GM12872 (cell line): ENCODE data around the gene ARMH4.

ENCODE experiments used
- TF ChIP-seq, protein P1 (sequence below): IDR thresholded peaks from 3 replicates; pipeline ENCODE4 v1.5.1; 2011; ENCODE audit warnings: low read depth, mild to moderate bottlenecking, low read length, moderate library complexity; ENCODE audit not compliant: insufficient read depth

Gene ARMH4

GRCh38 chr14:58027904-58028303 lies 124.1 kb downstream of the ARMH4 start:
- TF ChIP-seq, protein P1, sequence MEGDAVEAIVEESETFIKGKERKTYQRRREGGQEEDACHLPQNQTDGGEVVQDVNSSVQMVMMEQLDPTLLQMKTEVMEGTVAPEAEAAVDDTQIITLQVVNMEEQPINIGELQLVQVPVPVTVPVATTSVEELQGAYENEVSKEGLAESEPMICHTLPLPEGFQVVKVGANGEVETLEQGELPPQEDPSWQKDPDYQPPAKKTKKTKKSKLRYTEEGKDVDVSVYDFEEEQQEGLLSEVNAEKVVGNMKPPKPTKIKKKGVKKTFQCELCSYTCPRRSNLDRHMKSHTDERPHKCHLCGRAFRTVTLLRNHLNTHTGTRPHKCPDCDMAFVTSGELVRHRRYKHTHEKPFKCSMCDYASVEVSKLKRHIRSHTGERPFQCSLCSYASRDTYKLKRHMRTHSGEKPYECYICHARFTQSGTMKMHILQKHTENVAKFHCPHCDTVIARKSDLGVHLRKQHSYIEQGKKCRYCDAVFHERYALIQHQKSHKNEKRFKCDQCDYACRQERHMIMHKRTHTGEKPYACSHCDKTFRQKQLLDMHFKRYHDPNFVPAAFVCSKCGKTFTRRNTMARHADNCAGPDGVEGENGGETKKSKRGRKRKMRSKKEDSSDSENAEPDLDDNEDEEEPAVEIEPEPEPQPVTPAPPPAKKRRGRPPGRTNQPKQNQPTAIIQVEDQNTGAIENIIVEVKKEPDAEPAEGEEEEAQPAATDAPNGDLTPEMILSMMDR, result no peak

- TF ChIP-seq, protein P1, result no peak
These were observed 125.0 kb downstream of the ARMH4 start for GRCh38 chr14:58026967-58027366.

DNA sequence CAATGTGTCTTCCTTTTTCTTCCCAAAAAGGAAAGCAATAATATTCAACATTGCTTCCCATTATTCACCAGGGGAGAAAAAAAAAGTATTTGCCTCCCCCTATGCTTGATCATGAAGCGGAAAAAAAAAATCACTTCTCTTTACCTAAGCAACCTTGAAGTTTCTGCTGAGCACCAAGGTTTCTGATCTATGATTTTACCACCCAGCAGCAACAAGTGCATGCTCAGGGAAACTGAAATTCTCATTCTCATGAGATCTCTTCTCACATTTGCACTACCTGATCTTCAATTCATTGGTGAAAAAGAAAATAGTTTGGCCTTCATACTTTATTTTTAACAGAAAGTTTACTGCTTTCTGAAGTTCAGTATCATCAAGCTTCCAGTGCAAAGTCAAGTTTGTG lies 125.8 kb downstream of the ARMH4 start:
- TF ChIP-seq, protein P1, result no peak

DNA sequence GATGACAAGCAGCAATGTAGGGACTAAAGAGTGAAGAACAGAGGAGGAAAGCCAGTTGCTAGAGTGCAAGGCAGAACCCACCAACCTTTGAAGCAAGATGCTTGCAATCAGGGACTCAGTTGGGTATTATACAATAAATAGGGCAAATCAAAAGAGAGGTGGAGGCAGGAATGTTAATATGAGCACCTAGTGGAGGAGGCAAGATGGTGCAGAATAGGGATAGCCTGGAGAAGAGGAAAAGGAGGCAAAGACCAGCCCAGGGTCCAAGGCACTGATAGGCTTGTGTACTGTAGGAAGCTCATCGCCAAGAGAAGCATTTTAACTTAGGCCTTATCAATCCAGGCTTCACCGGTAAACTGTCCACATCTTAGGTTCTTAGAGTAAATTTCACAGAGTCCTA lies 137.2 kb downstream of the ARMH4 start:
- TF ChIP-seq, protein P1, result peak; percentile 15; the same call in 1 of the 3 replicates

GRCh38 chr14:58002618-58003017 lies 149.4 kb downstream of the ARMH4 start:
- TF ChIP-seq, protein P1, result no peak

- TF ChIP-seq, protein P1, result no peak
These were observed 152.0 kb downstream of the ARMH4 start for GRCh38 chr14:57999979-58000378.

DNA sequence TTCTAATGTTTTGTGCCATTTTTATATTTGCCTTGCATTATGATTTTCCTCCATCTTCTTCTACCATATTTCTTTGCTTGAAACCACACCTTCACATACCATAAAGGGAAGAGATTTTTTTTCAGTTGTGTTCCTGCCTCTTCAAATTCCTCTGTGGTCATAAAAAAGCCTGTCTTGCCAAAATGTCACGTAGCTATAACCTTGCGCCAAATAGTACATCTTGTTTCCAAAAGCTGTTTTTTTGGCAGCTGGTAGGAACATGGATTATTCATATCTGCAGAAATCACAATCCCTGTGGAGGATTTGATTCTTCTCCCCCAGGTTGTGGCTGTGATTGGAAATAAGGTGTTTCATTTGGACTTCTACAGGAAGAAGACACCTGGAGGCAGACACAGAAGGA lies 152.5 kb downstream of the ARMH4 start:
- TF ChIP-seq, protein P1, result no peak

- TF ChIP-seq, protein P1, result no peak
These were observed 153.2 kb downstream of the ARMH4 start for GRCh38 chr14:57998766-57999165.
